ENCODE measurements around the gene ORC6.

The ORC6 gene

DNA sequence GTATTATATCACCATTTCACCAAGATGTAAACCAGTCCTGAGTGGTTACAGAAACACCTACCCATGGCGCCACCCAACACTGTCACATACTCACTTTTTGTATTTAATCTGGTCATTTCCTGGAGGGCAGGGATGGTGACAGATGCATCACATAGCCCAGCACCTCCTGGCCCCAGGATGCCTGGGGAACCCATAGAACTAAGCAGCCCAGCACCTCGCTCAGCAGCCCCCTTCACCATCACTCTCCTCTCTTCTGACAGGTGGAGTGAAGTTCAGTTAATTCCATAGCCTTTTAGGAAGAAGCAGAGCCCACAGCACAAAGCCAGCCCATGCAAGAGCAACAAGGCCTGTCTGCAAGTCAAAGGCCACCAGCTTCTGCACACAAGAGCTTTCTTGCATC, 31.2 kb downstream of the ORC6 start:
- no peak for DNase-seq (ENCODE audit: insufficient read length)
- FAIRE-seq, result no peak
- TF ChIP-seq POLR2AphosphoS5 (IDR thresholded peaks at IDR 0.05; ENCODE audit: low read depth, low read length) (no peak), POLR2A (IDR thresholded peaks at IDR 0.05; ENCODE audit: low read depth, low read length) (no peak), TAF1 (IDR thresholded peaks at IDR 0.05; ENCODE audit: borderline replicate concordance, low read depth, low read length) (no peak)

- DNase-seq (ENCODE audit: insufficient read length) (no peak), FAIRE-seq (no peak)
- no peak for TF ChIP-seq POLR2A (IDR thresholded peaks at IDR 0.05; ENCODE audit: low read depth, low read length)
- no peak for TF ChIP-seq POLR2AphosphoS5 (IDR thresholded peaks at IDR 0.05; ENCODE audit: low read depth, low read length)
- TF ChIP-seq TAF1 (IDR thresholded peaks at IDR 0.05; ENCODE audit: borderline replicate concordance, low read depth, low read length), result no peak
Observed at GRCh38 chr16:46721885-46722284, 32.4 kb downstream of the ORC6 start.

- FAIRE-seq, result no peak
- no peak for DNase-seq (ENCODE audit: insufficient read length)
- TF ChIP-seq POLR2AphosphoS5 (IDR thresholded peaks at IDR 0.05; ENCODE audit: low read depth, low read length) (no peak), POLR2A (IDR thresholded peaks at IDR 0.05; ENCODE audit: low read depth, low read length) (no peak), TAF1 (IDR thresholded peaks at IDR 0.05; ENCODE audit: borderline replicate concordance, low read depth, low read length) (no peak)
Observed at GRCh38 chr16:46727184-46727583, 37.7 kb downstream of the ORC6 start.

DNA sequence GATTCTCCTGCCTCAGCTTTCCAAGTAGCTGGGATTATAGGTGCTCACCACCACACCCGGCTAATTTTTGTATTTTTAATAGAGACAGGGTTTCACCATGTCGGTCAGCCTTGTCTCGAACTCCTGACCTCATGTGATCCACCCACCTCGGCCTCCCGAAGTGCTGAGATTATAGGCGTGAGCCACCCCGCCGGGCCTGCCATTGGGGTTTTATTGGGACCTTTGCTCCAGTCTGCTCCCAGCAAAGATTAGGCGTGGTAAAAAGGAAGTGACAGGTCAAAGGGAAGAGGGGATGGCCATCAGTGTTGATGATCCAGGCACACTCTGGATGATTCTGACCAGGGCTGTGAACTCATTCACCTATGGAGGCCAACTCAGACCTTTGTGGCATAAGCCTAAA, 38.2 kb downstream of the ORC6 start:
- FAIRE-seq (no peak), DNase-seq (ENCODE audit: insufficient read length) (no peak)
- TF ChIP-seq TAF1 (IDR thresholded peaks at IDR 0.05; ENCODE audit: borderline replicate concordance, low read depth, low read length) (no peak), POLR2AphosphoS5 (IDR thresholded peaks at IDR 0.05; ENCODE audit: low read depth, low read length) (no peak), POLR2A (IDR thresholded peaks at IDR 0.05; ENCODE audit: low read depth, low read length) (no peak)

DNA sequence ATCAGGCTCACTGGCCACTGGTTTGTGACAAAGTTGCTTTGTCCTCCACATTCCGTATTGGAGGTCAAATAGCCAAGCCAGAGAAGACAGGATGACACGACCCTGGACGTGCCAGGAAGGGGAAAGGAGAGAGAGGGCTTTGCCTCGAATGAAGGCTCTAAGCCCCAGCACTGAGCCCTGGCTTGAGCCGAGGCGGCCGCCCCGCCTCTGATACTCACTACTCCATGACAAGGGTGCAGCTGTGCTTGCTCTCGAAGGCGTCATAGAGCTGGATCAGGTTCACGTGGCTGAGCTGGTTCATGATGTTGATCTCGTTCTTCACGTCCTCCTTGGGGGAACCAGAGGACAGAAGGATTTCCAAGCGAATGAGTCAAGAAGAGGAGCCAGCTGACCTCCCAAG, 39.3 kb downstream of the ORC6 start:
- TF ChIP-seq TAF1 (IDR thresholded peaks at IDR 0.05; ENCODE audit: borderline replicate concordance, low read depth, low read length) (no peak), POLR2A (IDR thresholded peaks at IDR 0.05; ENCODE audit: low read depth, low read length) (no peak), POLR2AphosphoS5 (IDR thresholded peaks at IDR 0.05; ENCODE audit: low read depth, low read length) (no peak)
- DNase-seq (ENCODE audit: insufficient read length) (no peak), FAIRE-seq (no peak)

DNA sequence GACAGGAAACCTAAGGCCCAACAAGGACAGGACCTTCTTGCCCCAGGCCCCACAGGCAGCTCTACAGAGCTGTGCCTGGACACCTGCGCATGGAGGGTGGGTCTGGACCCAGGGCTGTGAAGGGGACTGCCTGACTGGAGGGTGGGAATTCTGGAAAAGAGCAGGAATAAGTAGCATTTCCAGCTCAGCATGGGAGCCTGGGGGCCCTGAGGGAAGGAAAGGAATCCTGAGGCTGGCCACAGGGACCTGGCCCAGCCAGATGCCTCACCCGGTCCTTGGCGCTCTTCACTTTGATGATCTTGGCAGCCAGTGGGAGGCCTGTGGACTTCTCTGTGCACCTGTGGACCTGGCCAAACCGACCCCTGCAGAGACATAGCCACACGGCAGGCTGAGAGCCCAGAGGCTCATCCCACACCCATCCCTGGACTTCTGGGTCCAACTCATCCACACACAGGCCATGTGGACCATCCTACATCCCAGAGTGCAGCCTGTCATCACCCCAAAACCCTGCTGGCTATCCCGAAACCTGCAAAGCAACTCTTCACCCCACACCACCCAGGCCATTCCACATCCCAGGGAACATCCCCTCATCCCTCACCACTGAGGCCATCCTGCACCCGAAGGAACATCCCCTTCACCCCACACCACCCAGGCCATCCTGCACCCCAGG, 40.0 kb downstream of the ORC6 start:
- no peak for FAIRE-seq
- DNase-seq (ENCODE audit: insufficient read length), result no peak
- no peak for TF ChIP-seq POLR2A (IDR thresholded peaks at IDR 0.05; ENCODE audit: low read depth, low read length)
- no peak for TF ChIP-seq POLR2AphosphoS5 (IDR thresholded peaks at IDR 0.05; ENCODE audit: low read depth, low read length)
- no peak for TF ChIP-seq TAF1 (IDR thresholded peaks at IDR 0.05; ENCODE audit: borderline replicate concordance, low read depth, low read length)

GRCh38 chr16:46730126-46730525, 40.7 kb downstream of the ORC6 start:
- TF ChIP-seq POLR2AphosphoS5 (IDR thresholded peaks at IDR 0.05; ENCODE audit: low read depth, low read length) (no peak), POLR2A (IDR thresholded peaks at IDR 0.05; ENCODE audit: low read depth, low read length) (no peak), TAF1 (IDR thresholded peaks at IDR 0.05; ENCODE audit: borderline replicate concordance, low read depth, low read length) (no peak)
- no peak for DNase-seq (ENCODE audit: insufficient read length)
- FAIRE-seq, result no peak

- DNase-seq (ENCODE audit: insufficient read length) (no peak), FAIRE-seq (no peak)
- TF ChIP-seq TAF1 (IDR thresholded peaks at IDR 0.05; ENCODE audit: borderline replicate concordance, low read depth, low read length) (no peak), POLR2AphosphoS5 (IDR thresholded peaks at IDR 0.05; ENCODE audit: low read depth, low read length) (no peak), POLR2A (IDR thresholded peaks at IDR 0.05; ENCODE audit: low read depth, low read length) (no peak)
Observed at GRCh38 chr16:46730801-46731690, 41.6 kb downstream of the ORC6 start.

- TF ChIP-seq TAF1 (IDR thresholded peaks at IDR 0.05; ENCODE audit: borderline replicate concordance, low read depth, low read length) (no peak), POLR2A (IDR thresholded peaks at IDR 0.05; ENCODE audit: low read depth, low read length) (no peak), POLR2AphosphoS5 (IDR thresholded peaks at IDR 0.05; ENCODE audit: low read depth, low read length) (no peak)
- FAIRE-seq (no peak), DNase-seq (ENCODE audit: insufficient read length) (no peak)
Observed at GRCh38 chr16:46731691-46732555, 42.5 kb downstream of the ORC6 start.

DNA sequence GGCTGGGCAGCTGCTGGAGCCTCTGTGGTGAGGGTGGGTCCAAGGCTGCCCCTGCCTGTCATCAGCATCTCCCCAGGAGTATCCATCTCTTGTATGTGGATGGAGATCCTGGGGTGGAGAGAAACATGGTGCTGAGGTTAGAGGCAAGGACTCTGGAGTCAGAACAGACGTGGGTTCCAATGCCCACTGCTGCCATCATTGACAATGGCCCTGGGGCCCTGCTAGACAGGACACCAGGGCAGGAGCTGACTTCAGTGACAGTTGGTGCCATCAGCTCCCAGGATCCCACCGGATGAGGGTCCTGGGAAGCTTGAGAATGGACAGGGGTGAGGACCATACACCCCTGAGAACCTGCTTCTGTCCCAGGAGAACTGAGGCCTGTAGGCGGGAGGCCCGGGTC, 43.1 kb downstream of the ORC6 start:
- FAIRE-seq (no peak), DNase-seq (ENCODE audit: insufficient read length) (no peak)
- TF ChIP-seq POLR2AphosphoS5 (IDR thresholded peaks at IDR 0.05; ENCODE audit: low read depth, low read length) (no peak), TAF1 (IDR thresholded peaks at IDR 0.05; ENCODE audit: borderline replicate concordance, low read depth, low read length) (no peak), POLR2A (IDR thresholded peaks at IDR 0.05; ENCODE audit: low read depth, low read length) (no peak)

DNA sequence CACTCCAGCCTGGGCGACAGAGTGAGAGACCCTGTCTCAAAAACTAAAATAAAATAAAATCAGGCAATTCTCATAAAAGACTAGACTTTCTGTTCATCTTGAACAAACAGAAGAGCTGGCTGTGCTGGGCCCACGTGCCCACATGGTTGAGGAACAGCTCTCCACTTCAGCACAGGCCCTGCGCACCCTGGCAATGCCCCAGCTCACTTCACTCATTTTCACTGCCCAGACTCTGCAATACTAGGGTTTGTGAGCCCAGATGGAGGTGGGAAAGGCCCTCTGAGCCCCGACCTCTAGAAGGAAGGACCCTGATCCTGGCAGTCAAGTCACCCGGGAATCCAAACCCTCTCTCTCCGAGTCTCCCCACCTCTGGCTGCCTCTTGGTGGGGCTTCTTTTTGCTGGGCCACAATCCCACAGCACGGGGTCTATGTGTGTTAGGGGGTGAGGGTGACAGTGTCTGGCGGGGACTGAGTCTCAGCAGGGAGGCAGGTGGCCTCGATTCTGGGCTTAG, 43.9 kb downstream of the ORC6 start:
- TF ChIP-seq POLR2AphosphoS5 (IDR thresholded peaks at IDR 0.05; ENCODE audit: low read depth, low read length) (no peak), POLR2A (IDR thresholded peaks at IDR 0.05; ENCODE audit: low read depth, low read length) (no peak), TAF1 (IDR thresholded peaks at IDR 0.05; ENCODE audit: borderline replicate concordance, low read depth, low read length) (no peak)
- FAIRE-seq (no peak), DNase-seq (ENCODE audit: insufficient read length) (no peak)
